Measurements from ENCODE around the gene MYO7B.

DNA sequence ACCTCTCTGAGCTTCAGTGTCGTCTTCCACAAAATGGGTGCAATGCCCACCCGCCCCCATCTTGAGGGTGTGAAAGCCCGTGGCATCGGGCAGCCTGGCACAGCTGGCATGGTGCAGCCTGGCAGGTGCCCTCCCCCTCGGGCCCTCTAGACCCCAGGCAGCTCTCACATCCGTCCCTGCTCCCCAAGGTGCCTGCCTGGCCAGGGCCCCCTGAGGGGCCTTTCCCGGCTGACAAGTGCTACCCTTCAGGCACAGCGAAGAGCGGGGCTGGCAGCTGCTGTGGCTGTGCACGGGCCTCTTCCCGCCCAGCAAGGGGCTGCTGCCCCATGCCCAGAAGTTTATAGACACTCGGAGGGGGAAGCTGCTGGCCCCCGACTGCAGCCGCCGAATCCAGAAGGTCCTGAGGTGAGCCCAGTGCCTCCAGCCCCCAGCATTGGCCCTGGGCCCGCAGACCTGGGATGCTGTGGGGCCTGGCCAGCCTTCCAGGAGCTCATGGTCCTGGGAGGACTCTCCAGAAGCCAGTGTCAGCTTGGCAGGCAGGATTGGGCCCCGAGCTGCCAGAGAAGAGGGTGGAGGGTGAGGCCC is 96.6 kb downstream of the MYO7B start:
- TF ChIP-seq, protein P1, sequence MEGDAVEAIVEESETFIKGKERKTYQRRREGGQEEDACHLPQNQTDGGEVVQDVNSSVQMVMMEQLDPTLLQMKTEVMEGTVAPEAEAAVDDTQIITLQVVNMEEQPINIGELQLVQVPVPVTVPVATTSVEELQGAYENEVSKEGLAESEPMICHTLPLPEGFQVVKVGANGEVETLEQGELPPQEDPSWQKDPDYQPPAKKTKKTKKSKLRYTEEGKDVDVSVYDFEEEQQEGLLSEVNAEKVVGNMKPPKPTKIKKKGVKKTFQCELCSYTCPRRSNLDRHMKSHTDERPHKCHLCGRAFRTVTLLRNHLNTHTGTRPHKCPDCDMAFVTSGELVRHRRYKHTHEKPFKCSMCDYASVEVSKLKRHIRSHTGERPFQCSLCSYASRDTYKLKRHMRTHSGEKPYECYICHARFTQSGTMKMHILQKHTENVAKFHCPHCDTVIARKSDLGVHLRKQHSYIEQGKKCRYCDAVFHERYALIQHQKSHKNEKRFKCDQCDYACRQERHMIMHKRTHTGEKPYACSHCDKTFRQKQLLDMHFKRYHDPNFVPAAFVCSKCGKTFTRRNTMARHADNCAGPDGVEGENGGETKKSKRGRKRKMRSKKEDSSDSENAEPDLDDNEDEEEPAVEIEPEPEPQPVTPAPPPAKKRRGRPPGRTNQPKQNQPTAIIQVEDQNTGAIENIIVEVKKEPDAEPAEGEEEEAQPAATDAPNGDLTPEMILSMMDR (IDR thresholded peaks at IDR 0.05 in 4 of 5, conservative IDR thresholded peaks at IDR 0.05 in 1 of 5): no peak
- no peak for TF ChIP-seq POLR2A (IDR thresholded peaks at IDR 0.05)
